ENCODE measurements around the gene IGFN1. TPM values are rescaled to one million over a fixed set of nuclear protein-coding genes. Genes with fewer than 3 reads are reported as not detected.
A peak's percentile ranks its signal among the peaks of the same experiment; 100 is the strongest.
"Not testable (repeated sequence)": the region's sequence is repeated elsewhere in the genome, so short reads cannot be mapped to it uniquely, and the experiment has no call there.

Gene IGFN1
- total and polyA plus RNA-seq, 8 donors: 0.60 to 3.0 (median 0.95) TPM

- Histone ChIP-seq H3K4me1 (peaks cover 4 to 6% of the 10 kb centered on the region in 2 donors), H3K27me3 (peaks cover 0 to 11% of the 10 kb centered on the region in 2 donors), H3K4me3 (no peak overlapping the region), H3K36me3 (no peaks in the 10 kb centered on the region), H3K9me3 (no peaks in the 10 kb centered on the region), H3K27ac (no peak overlapping the region)
- DNase-seq: peak in 3 of 4 donors; percentile 46 to 92 (median 67)
- intact Hi-C loops (cut with DNase I): loop anchor here (5.0 to 10.0 kb wide), 2 partner anchors 100 to 107 kb away; no protein-coding TSS in a partner anchor
- ATAC-seq: peak; percentile 90
- TF ChIP-seq CTCF (IDR thresholded peaks at IDR 0.05): peak; percentile 97 to 98
These were observed 64.2 kb downstream of the IGFN1 start for GRCh38 chr1:201254625-201255478.

DNA sequence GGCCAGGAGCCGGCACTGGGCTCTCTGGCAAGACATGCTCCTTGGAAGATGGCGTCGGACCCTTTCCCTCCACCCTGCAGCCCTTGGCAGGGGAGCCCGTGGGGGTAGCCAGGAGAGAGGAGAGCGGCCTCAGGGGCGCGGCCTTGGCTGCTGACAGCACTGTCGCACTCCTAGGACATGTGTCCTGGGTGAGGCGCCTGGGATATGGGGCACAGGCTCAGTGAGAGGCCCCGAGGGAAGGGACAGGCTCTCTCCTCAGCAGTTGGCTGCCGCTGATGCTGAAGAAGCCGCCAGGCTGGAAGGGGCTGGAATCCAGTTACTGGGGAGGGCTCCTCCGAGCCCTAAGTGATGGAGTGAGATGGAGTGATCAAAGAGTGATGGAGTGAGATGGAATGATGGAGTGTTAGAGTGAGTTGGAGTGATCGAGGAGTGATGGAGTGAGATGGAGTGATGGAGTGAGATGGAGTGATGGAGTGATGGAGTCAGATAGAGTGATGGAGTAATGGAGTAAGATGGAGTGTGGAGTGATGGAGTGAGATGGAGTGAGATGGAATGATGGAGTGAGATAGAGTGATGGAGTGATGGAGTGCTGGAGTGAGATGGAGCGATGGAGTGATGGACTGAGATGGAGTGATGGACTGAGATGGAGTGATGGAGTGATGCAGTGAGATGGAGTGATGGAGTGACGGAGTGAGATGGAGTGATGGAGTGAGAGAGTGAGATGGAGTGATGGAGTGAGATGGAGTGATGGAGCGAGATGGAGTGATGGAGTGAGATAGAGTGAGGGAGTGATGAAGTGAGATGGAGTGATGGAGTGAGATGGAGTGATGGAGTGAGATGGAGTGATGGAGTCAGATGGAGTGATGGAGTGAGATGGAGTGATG is 65.1 kb downstream of the IGFN1 start:
- no peak overlapping the region for H3K27ac ChIP-seq
- DNase-seq (peak in 1 of 4 donors; percentile 64), ATAC-seq (no peak)
- H3K9me3 ChIP-seq: no peaks in the 10 kb centered on the region
- no peaks in the 10 kb centered on the region for H3K36me3 ChIP-seq
- H3K4me3 ChIP-seq: no peak overlapping the region
- TF ChIP-seq CTCF (IDR thresholded peaks at IDR 0.05): no peak
- H3K27me3 ChIP-seq: peaks cover 0 to 18% of the 10 kb centered on the region in 2 donors
- intact Hi-C loops (cut with DNase I): loop anchor here (5.0 to 10.0 kb wide), 2 partner anchors 99 to 107 kb away; no protein-coding TSS in a partner anchor
- H3K4me1 ChIP-seq: peaks cover 7 to 8% of the 10 kb centered on the region in 2 donors

- not testable (repeated sequence) for ATAC-seq, H3K4me1 ChIP-seq, DNase-seq, H3K4me3 ChIP-seq, H3K36me3 ChIP-seq, H3K9me3 ChIP-seq, H3K27ac ChIP-seq
- intact Hi-C loops (cut with DNase I): loop anchor here (5.0 to 10.0 kb wide), 2 partner anchors 97 to 104 kb away; no protein-coding TSS in a partner anchor
- peaks cover 0 to 18% of the 10 kb centered on the region in 2 donors for H3K27me3 ChIP-seq
These were observed 67.5 kb downstream of the IGFN1 start for GRCh38 chr1:201258132-201258531.

- no peaks in the 10 kb centered on the region for H3K36me3 ChIP-seq
- TF ChIP-seq CTCF (IDR thresholded peaks at IDR 0.05): no peak
- H3K27me3 ChIP-seq: peaks cover 0 to 18% of the 10 kb centered on the region in 2 donors
- H3K27ac ChIP-seq: no peak overlapping the region
- H3K4me3 ChIP-seq: no peak overlapping the region
- intact Hi-C loops (cut with DNase I): loop anchor here (5.0 to 10.0 kb wide), 2 partner anchors 96 to 104 kb away; no protein-coding TSS in a partner anchor
- H3K9me3 ChIP-seq: no peaks in the 10 kb centered on the region
- H3K4me1 ChIP-seq: peaks cover 7 to 8% of the 10 kb centered on the region in 2 donors
- no peak for DNase-seq
- ATAC-seq: no peak
These were observed 68.2 kb downstream of the IGFN1 start for GRCh38 chr1:201258763-201259230.

DNA sequence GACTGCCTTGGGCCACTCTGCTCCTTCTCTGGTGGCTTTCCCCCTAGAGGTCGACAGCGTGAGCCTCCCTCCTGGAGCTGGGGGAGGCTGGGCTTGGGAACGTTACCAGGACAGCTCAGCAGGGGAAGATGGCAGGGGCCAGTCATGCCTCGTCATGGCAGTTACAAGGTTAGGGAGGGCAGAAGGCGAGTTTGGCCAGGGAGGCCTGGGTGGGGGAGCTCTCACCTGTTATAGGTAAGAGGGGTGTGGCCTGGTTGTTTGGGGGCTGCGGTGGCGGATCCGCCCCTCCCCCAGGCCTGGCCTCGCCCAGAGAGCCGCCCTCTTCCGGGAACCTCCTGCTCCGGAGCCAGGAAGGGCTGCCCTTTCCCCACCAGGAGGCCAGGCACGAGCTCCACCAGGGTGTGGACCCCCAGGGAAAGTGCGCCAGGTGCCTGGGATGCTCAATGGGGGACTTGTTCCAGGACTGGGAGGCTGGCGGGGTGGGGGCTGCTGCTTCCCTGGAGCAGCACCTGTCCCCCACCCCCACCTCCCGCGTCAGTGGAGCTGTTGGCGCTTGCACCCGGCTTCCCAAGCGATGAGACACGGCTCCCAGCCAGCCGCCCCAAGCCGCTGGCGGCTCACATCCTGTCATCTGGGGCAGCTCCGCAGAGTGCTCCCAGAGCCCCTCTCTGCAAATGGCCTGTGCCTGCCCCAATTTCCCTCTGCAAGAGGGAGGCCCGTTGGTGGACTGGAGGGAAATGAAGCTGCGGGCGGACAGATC is 69.0 kb downstream of the IGFN1 start:
- no peak overlapping the region for H3K4me3 ChIP-seq

More for the DNA sequence above, 69.0 kb downstream of the IGFN1 start:
- DNase-seq (peak in 2 of 4 donors; percentile 35 to 80), ATAC-seq (peak; percentile 80)
- TF ChIP-seq CTCF (IDR thresholded peaks at IDR 0.05): no peak
- Histone ChIP-seq H3K27me3 (peaks cover 0 to 18% of the 10 kb centered on the region in 2 donors), H3K9me3 (no peaks in the 10 kb centered on the region), H3K36me3 (no peaks in the 10 kb centered on the region), H3K4me1 (peaks cover 7 to 8% of the 10 kb centered on the region in 2 donors), H3K27ac (no peak overlapping the region)
- intact Hi-C loops (cut with DNase I): loop anchor here (5.0 to 10.0 kb wide), 2 partner anchors 95 to 103 kb away; no protein-coding TSS in a partner anchor

Data from left lung (tissue), 10 donors.